NAMALWA (cell line): ENCODE measurements around the gene RFX8.
"Not testable (repeated sequence)": the region's sequence is repeated elsewhere in the genome, so short reads cannot be mapped to it uniquely, and the experiment has no call there.

Experiments used
- DNase-seq: peaks from one replicate; pipeline ENCODE4 v3.0.0-alpha.2; 2015; ENCODE audit warnings: low spot score

Gene RFX8

GRCh38 chr2:101440127-101440738 lies 34.7 kb downstream of the RFX8 start:
- DNase-seq: no peak

DNA sequence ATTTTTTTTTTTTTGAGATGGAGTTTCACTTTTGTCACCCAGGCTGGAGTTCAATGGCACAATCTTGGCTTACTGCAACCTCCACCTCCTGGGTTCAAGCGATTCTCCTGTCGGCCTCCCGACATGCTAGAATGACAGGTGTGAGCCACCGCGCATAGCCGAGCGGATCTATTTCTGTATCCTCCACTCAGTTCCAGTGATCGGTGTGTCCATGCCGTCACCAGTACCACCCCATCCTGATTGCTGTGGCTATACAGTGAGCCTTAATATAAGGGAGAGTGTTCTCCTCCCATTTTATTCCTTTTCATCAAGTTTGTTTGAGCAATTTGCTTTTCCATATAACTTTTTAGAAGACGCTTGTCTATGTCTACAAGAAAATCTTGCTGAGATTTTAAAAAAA lies 35.2 kb downstream of the RFX8 start:
- DNase-seq: no peak

DNA sequence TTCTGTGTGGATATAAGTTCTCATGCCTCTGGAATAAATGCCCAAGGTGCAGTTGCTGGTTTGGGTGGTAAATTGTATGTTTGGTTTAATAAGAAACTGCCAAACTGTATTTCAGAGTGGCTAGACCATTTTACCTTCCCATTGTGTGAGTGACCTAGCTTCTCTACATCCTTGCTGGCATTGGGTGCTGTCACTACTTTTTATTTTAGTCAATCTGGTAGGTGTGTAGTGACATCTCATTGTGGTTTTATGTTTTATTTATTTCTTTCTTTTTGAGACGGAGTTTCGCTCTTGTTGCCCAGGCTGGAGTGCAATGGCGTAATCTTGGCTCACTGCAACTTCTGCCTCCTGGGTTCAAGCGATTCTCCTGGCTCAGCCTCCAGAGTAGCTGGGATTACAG lies 36.4 kb downstream of the RFX8 start:
- not testable (repeated sequence) for DNase-seq

- DNase-seq: no peak
Measured at GRCh38 chr2:101435001-101435862, 39.7 kb downstream of the RFX8 start.

DNA sequence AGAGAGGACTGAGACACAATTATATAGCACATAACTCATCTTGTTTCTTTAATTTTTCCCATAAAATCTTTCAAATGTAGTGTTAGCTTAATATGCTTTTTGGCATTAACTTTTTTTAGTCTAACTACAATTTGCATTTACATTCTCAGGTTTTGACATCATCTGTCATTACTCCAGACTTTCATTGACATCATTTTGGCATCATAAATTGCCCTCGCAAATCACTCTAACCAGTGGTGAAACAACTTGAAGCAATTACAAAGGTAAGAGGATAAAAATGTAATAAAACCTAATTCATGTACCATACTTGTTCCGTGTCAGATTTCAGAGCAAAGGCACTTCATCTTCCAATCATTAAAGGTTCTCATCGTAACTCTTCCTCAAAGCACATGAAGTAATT lies 41.4 kb downstream of the RFX8 start:
- no peak for DNase-seq

GRCh38 chr2:101432411-101433181 lies 42.3 kb downstream of the RFX8 start:
- no peak for DNase-seq

DNA sequence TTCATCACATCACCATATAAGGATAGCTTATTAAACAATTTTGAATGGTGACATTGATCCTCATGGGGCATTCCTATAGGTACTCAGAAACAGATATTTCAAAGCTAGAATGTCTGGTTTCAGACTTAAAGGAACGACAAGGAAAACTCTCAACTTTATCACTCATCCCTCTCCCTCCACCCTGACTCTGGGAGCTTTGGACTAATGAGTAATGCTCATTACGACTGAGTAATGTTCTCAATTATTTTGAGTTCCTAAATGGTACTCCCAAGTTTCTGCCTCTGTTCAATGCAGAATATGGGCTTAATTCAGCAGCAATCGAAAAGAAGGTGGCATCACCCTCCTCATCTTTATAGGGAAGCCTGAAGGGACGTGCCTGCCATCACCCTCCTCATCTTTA lies 43.4 kb downstream of the RFX8 start:
- DNase-seq: no peak

- DNase-seq: no peak
Measured at GRCh38 chr2:101430156-101430555, 44.8 kb downstream of the RFX8 start.

- DNase-seq: no peak
Measured at GRCh38 chr2:101429453-101429852, 45.5 kb downstream of the RFX8 start.

DNA sequence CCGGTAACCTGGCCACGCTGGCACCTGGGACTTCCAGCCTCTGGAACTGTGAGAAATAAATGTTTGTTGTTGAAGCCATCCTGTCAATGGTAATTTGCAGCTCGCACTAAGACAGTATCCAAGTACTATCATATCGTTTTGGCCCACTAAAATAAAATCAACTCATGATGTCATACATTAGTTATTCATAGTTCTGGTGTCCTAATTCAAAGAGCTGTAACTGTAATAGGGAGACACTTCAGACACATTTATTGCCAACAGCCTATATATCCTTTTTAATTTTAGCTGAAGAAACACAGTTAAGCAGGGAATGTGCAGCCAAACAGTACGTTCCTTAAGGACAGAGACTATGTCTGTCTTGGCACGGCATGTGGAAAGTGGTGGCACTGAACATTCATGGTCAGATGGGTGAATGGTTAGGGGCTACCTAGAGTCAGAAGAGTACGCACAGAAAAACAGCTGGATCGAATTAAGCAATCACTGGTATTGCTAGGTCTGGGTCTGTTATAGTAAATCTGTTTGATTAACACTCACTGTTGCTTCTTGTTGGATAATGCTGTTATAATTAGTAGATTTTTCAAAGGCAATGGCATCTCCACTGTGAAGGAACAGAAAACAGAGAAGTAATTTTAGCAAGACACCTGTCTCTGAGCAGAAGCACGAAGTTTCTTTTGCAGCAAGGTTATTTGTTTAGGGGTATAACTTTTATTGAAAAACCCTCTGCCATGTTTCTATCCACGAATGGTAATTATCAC lies 46.3 kb downstream of the RFX8 start:
- DNase-seq: no peak

- DNase-seq: no peak
Measured at GRCh38 chr2:101427743-101428142, 47.2 kb downstream of the RFX8 start.

DNA sequence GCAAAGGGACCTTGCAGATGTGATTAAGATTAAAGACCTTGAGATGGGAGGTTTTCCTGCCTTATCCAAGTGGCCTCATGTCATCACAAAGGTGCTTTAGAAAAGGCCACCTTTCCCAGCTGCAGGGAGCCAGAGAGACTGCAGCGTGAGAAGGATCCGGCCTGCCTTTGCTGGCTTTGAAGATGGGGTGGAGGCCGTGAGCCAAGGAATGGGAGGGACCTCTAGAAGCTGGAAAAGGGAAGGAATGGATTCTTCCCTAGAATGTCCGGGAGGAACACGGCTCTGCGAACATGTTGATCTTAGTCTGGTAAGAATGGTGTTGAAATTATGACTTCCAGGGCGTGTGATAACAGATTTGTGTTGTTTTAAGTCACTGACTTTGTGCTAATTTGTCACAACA lies 47.7 kb downstream of the RFX8 start:
- no peak for DNase-seq

GRCh38 chr2:101426822-101427221 lies 48.1 kb downstream of the RFX8 start:
- DNase-seq: no peak

GRCh38 chr2:101420623-101421022 lies 54.3 kb downstream of the RFX8 start:
- DNase-seq: no peak

GRCh38 chr2:101419096-101419663 lies 55.7 kb downstream of the RFX8 start:
- peak; percentile 74 for DNase-seq

DNA sequence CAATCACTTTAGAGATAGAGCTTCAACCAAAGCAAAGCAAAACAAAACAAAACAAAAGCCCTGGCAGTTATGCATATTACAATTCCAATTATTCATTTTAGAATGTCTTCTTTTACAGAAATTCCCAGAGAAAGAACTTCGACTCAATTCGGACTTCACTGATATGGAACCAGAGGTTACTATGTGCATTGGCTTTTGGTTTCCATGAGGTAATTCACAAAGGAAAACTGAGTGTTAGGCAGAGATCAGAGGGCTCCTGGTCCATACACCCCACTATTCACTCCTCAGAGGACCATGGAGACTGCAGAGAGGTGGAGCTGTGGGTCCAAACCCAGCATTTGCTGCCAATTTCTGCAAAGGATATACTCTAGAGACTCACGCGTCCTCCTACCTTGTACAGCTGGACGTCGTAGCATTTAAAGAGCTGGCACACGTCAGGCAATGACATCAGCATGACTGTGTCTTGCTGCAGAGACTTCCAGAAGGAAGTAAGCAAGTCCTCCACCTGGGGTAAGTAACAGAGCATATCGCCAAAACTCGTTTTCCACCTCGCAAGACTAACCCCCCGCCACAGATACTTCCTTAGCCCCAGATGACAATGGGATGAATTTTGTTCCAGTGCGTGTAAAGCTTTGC lies 56.3 kb downstream of the RFX8 start:
- no peak for DNase-seq

- no peak for DNase-seq
Measured at GRCh38 chr2:101416609-101417008, 58.3 kb downstream of the RFX8 start.

DNA sequence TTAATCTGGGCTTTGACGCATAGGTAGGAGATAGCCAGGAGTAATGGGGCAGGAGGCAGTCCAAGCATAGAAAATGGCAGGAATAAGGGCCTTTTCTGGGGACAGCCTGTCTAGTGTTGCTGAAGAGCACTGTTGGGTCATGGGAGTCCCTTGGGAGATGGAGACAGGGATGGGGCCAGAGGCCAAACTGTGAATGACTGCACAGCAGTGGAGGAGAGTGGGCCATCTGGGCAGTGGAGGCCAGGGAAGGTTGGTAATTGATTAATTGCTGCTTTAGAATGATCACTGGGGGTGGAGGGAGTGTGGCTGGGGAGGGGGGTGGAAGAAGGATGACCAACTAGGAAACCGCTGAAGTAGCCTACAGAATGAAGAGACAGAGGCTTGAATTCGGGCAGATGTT lies 59.0 kb downstream of the RFX8 start:
- no peak for DNase-seq

- no peak for DNase-seq
Measured at GRCh38 chr2:101415220-101415619, 59.7 kb downstream of the RFX8 start.

DNA sequence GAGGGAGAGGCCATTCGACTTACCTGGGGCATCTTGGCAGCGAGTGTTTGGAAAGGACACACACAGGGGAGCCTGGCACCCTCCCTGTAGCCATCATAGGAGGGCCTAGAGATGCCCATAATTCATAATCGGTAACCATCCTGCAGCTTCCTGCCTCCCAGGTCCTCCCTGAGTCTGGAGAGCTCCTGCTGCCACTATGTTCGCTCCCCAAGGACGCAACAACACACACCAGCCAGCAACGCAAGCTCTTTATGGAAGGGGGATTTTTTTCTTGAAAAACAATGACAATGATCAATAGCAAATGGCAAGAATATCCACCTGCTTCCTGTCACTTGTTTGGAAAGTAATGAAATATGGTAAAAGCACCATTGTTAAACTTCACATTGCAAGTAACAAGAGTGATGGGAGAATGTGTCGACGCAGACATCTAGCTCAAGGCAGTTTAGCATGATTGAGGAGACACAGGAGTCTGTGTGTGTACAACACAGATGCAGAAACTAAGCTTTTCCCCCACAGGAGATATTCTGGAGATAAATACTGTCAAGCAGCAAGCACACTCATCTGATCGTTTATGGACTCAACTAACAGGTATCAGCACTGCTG lies 62.7 kb downstream of the RFX8 start:
- DNase-seq: no peak

DNA sequence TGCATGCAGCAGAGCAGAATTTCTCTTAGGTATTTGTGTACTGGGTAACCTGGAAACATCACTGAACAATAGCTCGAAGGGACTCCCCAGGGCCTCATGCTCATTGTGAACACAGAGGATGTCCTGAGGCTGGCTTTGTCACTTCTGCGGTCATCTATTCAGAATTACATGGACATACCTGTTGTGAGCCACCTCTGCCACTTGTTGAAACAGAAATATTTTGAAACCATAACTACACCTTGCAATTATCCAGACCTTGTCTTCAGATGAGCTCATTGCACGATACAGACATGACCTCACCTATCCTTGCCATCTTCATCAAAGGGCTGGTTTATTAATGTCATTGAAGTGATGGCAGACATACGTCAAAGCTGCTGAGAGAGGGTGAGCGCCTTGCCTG lies 64.2 kb downstream of the RFX8 start:
- DNase-seq: no peak
